Midbrain (tissue), 1 donor: ENCODE measurements around the gene SECISBP2.

ENCODE experiments used
- DNase-seq: peaks from one replicate; lab custom pipeline; 2025; lab: John Stamatoyannopoulos, UW

The SECISBP2 gene

GRCh38 chr9:89350988-89351557 is 32.8 kb downstream of the SECISBP2 start:
- no peak for DNase-seq

DNA sequence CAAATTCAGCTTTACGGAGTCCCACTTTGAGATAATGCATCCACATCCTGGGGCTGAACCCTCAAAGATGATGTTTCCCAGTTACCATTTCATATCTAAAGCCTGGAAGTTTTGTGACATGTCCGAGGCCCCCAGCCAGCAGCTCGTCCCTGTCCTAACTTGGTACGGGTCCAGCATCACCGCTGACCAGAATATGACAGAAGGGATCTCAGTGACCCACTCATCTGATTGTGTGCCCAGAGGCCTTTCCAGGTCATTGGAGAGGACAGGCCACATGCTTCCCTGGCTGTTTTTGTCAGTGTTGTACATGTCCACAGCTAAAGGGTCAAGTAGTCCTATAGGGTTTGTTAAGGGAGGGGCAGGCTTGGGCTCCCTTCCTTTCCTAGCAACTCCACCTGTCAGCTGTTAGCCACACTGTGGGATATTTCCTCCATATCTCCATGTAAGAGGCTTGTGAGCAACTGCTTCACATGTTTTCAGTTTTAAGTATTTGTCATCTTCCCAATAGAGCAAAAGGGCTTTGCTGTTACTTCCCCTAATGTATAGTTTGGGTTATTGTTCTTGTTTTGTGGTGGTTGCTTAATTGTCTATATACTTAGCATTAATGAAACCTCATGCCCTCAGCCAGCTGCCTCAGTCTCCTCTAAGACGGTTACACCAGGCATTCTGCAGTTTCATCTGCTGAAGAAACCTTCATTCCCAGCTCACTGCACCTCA is 33.4 kb downstream of the SECISBP2 start:
- DNase-seq: no peak

DNA sequence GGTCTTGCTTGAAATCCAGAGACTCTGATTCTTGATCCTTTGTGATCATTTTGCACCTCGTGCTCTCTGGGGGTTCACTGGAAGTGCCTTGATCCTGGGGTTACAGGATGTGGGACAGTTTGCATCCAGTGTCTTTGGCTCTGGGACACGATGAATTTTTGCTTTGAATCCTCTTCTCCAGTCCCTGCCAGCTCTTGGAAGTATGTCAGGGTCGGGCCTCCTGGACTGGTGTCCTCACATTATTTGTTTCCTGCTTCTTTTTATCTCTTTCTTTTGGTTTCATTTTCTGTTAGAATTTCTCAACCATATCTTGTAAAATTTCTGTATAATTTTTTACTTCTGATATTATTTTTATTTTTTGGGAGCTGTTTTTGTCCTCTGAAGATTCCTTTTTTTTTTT is 34.2 kb downstream of the SECISBP2 start:
- no peak for DNase-seq

GRCh38 chr9:89352874-89353649 is 34.8 kb downstream of the SECISBP2 start:
- no peak for DNase-seq

DNA sequence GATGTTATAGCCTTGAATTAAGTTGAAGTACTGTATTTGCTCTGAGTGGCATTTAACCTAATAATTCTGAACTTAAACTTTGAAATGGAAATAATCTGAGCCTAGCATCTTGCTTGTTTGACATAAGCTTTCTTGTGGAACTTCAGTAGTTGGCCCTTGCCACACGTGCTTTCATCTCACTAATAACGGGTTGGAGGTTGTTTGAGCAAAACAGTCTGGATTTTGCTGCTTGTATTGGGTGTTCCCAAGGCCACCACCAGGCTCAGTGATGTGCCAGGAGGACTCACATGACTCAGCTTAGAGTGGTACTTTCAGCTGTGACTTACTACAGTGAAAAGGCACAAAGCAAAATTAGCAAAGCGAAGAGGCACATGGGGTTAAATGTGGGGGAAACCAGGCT is 35.7 kb downstream of the SECISBP2 start:
- DNase-seq: no peak

- DNase-seq: no peak
Observed at GRCh38 chr9:89354471-89354870, 36.2 kb downstream of the SECISBP2 start.

DNA sequence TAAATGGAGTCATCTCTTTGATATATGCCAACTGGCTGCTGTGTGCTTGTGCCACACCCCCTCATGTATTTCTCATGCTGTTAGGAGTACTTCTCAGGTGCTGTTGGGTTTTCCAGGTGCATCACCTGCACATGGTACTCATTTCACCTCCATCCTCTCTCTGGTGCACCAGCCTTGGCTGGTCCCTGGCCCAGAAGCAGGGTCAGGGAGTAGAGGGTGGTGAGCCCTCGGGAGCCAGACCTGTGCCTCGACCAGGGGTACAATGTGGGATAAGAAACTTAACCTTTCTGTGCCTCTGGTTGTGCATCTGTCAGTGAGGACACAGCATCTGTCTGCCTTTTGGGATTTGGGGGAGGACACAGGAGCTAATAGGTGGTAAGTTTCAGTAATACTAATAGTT is 38.5 kb downstream of the SECISBP2 start:
- no peak for DNase-seq

GRCh38 chr9:89357331-89358197 is 39.3 kb downstream of the SECISBP2 start:
- DNase-seq: no peak

DNA sequence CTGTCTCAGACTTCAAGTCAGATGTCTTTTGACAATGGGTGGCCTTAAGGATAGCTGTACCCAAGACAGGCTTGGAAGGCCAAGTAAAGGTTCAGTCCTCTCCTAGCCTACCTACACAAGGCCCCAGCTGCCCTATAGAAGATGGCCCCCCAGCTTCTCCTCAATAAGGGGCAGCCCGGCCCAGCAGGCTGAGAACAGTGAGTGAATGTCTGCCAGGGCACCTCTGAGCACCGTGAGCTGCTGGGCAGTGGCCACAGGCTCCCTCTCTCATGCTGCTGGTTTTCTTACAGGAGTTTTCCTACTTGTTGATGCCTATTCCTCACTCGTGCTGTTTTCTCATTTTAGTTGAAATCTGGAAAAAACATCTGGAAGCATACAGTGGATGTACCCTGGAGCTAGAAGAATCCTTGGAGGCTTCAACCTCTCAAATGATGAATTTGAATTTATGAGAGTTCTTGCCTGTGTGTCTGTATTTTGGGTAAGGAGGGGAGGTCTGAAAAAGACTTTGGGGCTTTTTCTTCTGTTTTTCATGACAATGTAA is 40.1 kb downstream of the SECISBP2 start:
- DNase-seq: no peak

DNA sequence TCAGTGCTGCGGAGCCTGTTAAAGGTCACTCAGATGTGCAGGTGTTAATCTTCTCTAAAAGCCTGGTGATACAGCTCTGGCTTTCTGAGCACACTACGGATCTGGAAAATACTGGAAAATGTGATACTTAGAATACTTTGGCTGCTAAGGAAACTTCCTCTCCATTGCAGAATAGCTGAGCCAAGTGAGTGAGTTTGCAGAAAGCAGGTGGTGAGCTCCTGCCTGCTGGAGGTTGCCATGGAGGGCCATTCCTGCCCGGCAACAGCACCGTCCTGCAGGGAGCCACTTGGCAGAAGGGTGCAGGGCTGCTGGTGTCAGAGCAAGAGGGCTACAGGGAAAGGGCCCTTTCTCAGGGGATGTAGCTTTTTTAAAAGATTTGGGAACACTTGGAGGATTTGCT is 40.7 kb downstream of the SECISBP2 start:
- DNase-seq: peak; percentile 59

- no peak for DNase-seq
Observed at GRCh38 chr9:89359751-89360261, 41.5 kb downstream of the SECISBP2 start.

GRCh38 chr9:89360465-89360864 is 42.2 kb downstream of the SECISBP2 start:
- DNase-seq: no peak

DNA sequence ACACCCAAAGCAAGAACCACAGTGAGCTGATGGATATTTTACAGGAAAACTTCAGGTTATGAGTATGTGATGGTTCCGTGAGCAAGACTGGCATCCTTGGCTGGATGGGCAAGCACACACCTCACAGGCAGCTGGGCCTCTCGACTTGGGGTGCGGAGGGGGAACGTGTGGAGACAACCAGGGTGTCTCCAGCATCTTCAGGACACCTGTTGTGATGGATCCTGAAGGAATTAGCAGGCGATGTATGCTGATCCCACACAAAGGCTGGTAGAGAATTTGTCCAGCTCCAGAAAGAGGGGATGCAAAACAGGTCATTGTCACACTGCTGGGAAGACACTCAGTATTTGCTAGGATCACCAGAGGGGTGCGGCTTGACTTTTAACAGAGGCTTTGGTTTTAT is 42.7 kb downstream of the SECISBP2 start:
- no peak for DNase-seq

GRCh38 chr9:89361816-89362646 is 43.7 kb downstream of the SECISBP2 start:
- DNase-seq: no peak

DNA sequence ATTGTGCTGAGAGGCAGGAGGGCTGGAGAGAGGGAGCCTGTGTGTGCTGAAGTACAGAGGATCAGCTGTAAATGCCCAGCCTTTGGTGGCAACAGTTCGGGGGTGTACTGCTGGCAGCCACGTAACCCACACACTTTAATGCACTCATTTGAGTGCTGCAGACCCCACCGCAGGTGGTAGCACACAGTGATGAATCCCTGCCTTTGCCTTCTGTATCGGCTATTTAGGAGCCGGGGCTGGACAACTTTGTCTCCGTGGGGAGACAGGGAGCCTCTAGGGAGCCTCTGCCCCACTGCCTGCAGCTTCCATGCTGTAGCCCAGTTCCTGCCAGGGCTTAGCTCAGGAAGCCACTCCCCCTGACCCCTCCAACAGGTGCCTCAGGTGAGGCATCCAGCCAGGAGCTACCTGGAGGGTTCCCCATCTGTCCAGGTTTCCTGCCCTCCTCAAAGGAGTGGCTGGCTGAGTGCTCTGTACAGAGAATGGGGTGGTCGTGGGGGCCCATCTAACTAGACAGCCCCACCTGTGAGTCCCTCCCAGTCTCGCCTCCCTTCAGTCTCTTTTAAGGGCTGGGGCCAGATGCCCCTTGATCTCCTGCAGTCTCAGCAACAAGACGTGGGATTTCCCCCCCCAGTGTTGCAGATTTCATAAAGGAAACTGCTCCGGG is 44.5 kb downstream of the SECISBP2 start:
- no peak for DNase-seq

GRCh38 chr9:89363311-89363670 is 45.0 kb downstream of the SECISBP2 start:
- no peak for DNase-seq

DNA sequence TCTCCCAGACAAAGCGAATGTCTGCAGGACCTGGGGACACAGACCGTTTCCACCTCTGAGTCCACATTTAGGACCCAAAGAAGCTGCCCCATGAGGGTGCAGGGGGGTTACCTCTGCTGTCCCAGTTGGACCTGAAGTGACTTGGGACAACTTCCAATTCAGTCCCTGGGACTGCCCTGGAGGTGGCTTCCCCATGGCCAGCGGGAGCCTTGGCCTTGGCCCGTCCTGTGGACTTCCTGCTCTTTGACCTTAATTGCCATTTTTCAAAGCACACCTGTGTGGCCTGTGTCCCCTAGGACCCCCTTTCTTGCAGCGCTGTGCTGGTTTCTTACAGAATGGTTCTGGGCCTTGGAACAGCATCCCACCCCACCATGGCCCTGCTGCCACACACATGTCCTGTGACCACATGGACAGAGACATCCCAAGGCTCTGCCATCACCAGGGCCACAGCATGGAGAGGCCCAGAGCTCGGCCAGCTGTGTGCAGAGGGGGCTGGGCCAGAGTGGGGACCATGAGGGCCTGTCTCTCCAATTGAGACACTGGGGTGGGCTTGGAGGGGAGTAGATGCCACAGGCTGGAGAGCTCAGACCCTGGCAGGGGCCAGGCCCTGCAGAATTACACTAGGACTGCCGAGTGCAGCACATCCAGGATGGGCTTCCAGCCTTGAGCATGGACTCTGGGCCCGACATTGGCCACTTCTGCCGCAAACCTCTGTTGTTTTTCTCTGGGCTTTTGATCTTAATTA is 45.8 kb downstream of the SECISBP2 start:
- no peak for DNase-seq

DNA sequence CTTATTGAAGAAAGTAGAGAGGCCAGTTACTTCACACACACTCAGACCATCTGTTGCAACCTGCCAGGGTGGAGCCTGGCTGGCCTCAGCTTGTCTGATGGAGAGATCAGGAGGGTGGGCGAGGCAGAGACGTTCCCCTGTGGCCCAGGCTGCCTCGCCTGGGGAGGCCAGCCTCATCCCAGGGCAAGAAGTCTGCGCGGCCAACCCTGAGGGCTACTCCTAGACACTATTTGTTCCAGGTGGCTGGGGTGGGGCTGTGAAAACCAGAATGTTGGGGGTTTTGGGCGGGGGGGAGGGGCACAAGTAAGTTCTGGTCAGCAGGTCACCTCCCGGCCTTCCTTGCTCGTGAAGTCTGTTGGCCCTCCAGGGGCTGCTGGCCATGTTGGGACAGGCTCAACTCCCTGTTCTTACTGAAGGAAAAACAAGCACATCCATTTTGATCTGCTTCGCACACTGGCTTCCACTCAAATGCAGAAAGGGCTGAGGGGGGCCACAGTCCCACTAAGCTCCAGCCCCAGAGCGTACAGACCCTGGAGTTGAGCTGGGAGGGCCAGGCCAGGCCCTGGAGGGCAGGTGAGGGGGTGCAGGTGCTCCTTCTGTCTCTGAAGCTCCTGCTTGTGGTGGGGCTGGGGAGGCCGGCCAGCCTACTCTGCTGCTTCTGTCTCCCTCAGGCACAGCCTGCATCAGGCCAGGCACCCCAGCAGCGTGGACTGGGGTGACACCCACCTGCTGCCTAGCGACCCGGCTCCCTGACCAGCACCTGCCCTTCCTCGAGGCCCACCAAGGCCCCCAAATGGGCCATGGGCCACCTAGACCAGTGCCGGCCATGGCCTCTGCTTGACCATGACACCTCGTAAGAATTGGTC is 46.6 kb downstream of the SECISBP2 start:
- no peak for DNase-seq

DNA sequence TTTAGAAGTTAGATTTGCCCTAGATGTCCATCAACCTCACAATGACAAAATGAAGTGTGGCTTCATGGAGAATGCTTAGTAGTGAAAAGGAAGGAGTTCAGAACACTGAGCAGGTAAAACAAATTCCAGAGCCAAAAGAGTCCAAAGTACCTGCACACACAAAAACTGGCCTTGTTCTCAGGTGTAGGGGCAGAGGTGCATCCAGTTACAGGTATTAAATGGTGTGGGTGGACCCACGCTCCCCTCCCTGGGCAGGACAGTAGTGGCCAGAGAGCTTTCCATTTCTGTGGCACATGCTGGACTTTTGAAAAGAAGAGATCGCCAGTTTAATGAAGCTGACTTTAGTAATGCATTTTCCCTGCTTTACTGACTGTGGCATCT is 47.2 kb downstream of the SECISBP2 start:
- no peak for DNase-seq
